Activated T-cell treated with anti-CD3 and anti-CD28 coated beads, Interleukin-2, amount 50 U/mL, for 4 hours (primary cell): ENCODE measurements around the gene ANAPC4. TPM values are rescaled to one million over a fixed set of nuclear protein-coding genes. Genes with fewer than 3 reads are reported as not detected.

Experiments
- ATAC-seq, 2 donors: fragments of 200-7000 bp; cut with Tn5 transposase; one replicate each; pipeline ENCODE4 v1.10.0; 2021
- DNase-seq: peaks from one replicate; pipeline ENCODE4 v3.0.0-alpha.2; 2020
- H3K27me3 Mint-ChIP-seq: one replicate; pipeline ENCODE4 v1.8.0; 2021; ENCODE audit warnings: low read depth, mixed read lengths
- H3K36me3 Mint-ChIP-seq: one replicate; pipeline ENCODE4 v1.8.0; 2022; ENCODE audit warnings: mixed read lengths; ENCODE audit not compliant: insufficient read depth
- H3K4me1 Mint-ChIP-seq: one replicate; pipeline ENCODE4 v1.8.0; 2021; ENCODE audit warnings: low read depth, mixed read lengths
- H3K4me3 Mint-ChIP-seq: one replicate; pipeline ENCODE4 v1.8.0; 2021; ENCODE audit warnings: mild to moderate bottlenecking, moderate library complexity, mixed read lengths
- H3K9me3 Mint-ChIP-seq: one replicate; pipeline ENCODE4 v1.8.0; 2021; ENCODE audit warnings: mixed read lengths
- total RNA-seq, 3 donors: library from RNA; stranded (reverse); gene quantifications; one replicate each; pipeline ENCODE4 v1.2.1, GENCODE V29; 2021

Gene ANAPC4
- total RNA-seq, 3 donors from 2014 or later, result 26.4 to 30.7 (median 29.6) TPM

DNA sequence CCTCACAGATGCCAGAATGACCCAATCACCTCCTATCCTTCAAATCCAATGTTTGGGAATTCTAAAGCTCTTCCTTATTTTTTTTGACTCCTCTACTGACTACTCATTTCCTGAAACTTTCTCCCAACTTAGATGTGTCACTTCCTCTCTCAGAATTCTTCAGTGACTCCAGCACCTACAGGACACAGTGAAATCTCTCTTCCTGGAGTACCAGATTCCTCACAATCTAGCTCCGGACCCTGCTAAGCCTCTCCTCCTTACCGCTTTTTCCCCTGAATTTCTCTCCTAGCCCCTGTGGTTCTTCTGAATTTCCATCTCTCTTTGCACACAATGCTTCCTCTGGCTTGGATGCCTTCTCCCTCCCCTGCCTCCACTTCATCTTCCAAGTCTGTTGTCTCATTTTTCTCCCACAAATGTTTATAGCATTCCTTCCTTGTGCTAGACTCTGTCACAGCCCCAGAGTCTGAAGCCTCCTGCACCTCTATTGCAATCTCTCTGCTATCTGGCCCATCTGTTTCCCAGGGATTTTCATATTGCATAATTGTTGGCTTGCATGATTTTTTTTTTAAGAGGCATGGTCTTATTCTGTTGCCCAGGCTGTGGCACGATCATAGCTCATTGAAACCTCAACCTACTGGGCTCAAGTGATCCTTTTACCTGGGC, 80.1 kb downstream of the ANAPC4 start:
- no peaks in the 10 kb centered on the region for H3K4me1 Mint-ChIP-seq
- no peak for ATAC-seq
- no peak overlapping the region for H3K4me3 Mint-ChIP-seq
- H3K9me3 Mint-ChIP-seq, result no peaks in the 10 kb centered on the region
- peaks cover 3% of the 10 kb centered on the region for H3K27me3 Mint-ChIP-seq
- no peak for DNase-seq
- no peaks in the 10 kb centered on the region for H3K36me3 Mint-ChIP-seq

DNA sequence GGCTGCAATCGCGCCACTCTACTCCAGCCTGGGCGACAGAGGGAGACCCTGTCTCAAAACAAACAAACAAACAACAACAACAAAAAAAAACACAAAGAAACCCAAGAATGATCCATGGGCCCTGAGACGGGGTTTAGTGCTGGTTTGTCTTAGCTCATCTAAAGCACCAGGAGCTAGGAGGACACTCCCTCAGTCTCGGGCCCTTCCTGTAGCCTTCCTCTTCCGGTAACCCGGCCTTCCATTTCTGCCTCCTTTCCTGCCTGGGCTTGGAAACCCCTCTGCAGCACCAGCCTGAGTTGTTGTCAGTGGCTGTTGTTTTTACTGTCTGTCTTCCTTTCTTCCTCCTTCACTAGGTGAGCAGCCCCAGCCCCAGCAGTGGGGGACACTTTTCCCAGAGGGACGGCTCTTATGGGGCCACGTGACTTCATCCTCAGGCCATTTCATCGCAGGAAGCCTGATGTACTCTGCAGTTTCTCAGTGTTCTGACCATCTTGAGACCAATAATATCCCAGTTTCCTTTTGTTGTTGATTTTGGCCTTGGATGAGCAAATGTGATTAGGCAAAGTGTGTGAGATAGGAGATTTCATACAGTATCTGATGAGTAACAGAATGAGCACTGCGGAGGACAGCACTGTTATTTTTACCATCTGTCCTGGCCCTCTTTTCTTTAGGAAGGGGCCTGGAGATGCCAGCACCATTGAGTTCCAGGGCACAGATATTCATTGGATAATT, 90.1 kb downstream of the ANAPC4 start:
- ATAC-seq, result no peak
- H3K27me3 Mint-ChIP-seq, result no peaks in the 10 kb centered on the region
- no peak overlapping the region for H3K4me3 Mint-ChIP-seq
- no peak for DNase-seq
- peaks cover 8% of the 10 kb centered on the region for H3K36me3 Mint-ChIP-seq
- H3K9me3 Mint-ChIP-seq, result peaks cover 11% of the 10 kb centered on the region
- no peaks in the 10 kb centered on the region for H3K4me1 Mint-ChIP-seq

DNA sequence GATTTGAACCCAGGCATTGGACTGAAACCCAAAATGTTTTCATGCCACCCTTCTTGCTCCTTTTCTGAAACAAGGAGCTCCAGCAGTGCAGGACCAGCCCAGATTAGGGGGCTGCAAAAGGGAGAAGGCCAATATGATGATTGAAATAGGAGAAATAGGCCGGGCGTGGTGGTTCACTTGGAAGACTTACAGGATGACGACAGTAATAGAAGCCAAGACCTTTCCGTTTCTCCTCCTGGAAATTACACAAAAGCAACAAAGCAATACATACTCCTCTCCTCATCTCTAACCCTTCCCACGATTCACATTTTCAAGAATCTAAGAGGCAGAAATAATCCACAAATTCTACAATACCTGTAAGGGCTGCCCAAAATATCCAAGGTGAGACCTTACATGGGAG, 90.8 kb downstream of the ANAPC4 start:
- Mint-ChIP-seq H3K4me1 (no peaks in the 10 kb centered on the region), H3K9me3 (peaks cover 11% of the 10 kb centered on the region), H3K36me3 (peaks cover 8% of the 10 kb centered on the region), H3K27me3 (no peaks in the 10 kb centered on the region), H3K4me3 (no peak overlapping the region)
- ATAC-seq (no peak), DNase-seq (no peak)

Other genes with a start within 250 kb of the ANAPC4 start
- 1 to 10 TPM; 5.3 to 7.0 (median 6.0) TPM for gene SEPSECS, start 216.8 kb upstream of the ANAPC4 start, total RNA-seq
- 10 to 100 TPM; 19.6 to 22.8 (median 21.8) TPM for gene PI4K2B, start 143.2 kb upstream of the ANAPC4 start, total RNA-seq
- 10 to 100 TPM; 14.2 to 18.9 (median 15.2) TPM for gene ZCCHC4, start 64.5 kb upstream of the ANAPC4 start, total RNA-seq